Measurements from ENCODE around the gene RBM41.

Gene RBM41

GRCh38 chrX:107050195-107050709 lies 68.4 kb downstream of the RBM41 start:
- TF ChIP-seq, protein P1, sequence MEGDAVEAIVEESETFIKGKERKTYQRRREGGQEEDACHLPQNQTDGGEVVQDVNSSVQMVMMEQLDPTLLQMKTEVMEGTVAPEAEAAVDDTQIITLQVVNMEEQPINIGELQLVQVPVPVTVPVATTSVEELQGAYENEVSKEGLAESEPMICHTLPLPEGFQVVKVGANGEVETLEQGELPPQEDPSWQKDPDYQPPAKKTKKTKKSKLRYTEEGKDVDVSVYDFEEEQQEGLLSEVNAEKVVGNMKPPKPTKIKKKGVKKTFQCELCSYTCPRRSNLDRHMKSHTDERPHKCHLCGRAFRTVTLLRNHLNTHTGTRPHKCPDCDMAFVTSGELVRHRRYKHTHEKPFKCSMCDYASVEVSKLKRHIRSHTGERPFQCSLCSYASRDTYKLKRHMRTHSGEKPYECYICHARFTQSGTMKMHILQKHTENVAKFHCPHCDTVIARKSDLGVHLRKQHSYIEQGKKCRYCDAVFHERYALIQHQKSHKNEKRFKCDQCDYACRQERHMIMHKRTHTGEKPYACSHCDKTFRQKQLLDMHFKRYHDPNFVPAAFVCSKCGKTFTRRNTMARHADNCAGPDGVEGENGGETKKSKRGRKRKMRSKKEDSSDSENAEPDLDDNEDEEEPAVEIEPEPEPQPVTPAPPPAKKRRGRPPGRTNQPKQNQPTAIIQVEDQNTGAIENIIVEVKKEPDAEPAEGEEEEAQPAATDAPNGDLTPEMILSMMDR (IDR thresholded peaks at IDR 0.05; ENCODE audit: unreplicated experiment in 3 of 3) = no peak
- Mint-ChIP-seq H3K4me3 (no peak overlapping the region), H3K36me3 (ENCODE audit: low read depth) (peaks cover 3% of the 10 kb centered on the region), H3K9me3 (peaks cover 12% of the 10 kb centered on the region), H3K4me1 (no peaks in the 10 kb centered on the region), H3K27me3 (ENCODE audit: low read depth) (no peaks in the 10 kb centered on the region), H3K27ac (no peak overlapping the region)

GRCh38 chrX:107047622-107048021 lies 71.0 kb downstream of the RBM41 start:
- Mint-ChIP-seq H3K27me3 (ENCODE audit: low read depth) (no peaks in the 10 kb centered on the region), H3K4me1 (no peaks in the 10 kb centered on the region), H3K36me3 (ENCODE audit: low read depth) (peaks cover 3% of the 10 kb centered on the region), H3K9me3 (peaks cover 7% of the 10 kb centered on the region), H3K27ac (no peak overlapping the region), H3K4me3 (no peak overlapping the region)
- TF ChIP-seq, protein P1 (IDR thresholded peaks at IDR 0.05; ENCODE audit: unreplicated experiment in 3 of 3) = no peak

DNA sequence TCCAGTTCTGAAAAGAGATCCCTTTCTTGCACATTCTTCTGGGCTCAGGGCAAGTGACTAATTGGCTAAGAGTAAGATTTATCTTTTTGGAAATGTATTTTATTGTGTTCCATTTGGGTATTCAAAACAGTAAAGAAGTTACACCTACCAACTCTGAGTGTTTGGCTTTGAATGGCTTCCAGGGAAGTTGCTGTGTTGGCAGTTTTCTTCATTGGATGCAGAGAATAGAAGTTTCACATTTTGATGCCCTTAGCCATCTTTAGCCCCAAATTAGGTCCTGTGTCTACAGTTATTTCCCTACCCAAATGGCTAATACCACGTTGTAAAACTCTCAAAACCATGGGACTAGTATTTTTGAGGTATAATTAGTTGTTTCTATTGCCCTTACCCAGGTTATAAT lies 88.9 kb downstream of the RBM41 start:
- H3K36me3 Mint-ChIP-seq (ENCODE audit: low read depth) = no peaks in the 10 kb centered on the region
- TF ChIP-seq, protein P1 (IDR thresholded peaks at IDR 0.05; ENCODE audit: unreplicated experiment in 3 of 3) = no peak
- no peak overlapping the region for H3K4me3 Mint-ChIP-seq
- H3K9me3 Mint-ChIP-seq = peaks cover under 1% of the 10 kb centered on the region
- no peaks in the 10 kb centered on the region for H3K4me1 Mint-ChIP-seq
- H3K27ac Mint-ChIP-seq = no peak overlapping the region
- H3K27me3 Mint-ChIP-seq (ENCODE audit: low read depth) = no peaks in the 10 kb centered on the region

- H3K9me3 Mint-ChIP-seq = no peaks in the 10 kb centered on the region
- TF ChIP-seq, protein P1 (IDR thresholded peaks at IDR 0.05; ENCODE audit: unreplicated experiment in 3 of 3) = peak; percentile 59 to 64 (median 63)
- H3K4me1 Mint-ChIP-seq = no peaks in the 10 kb centered on the region
- no peak overlapping the region for H3K27ac Mint-ChIP-seq
- H3K4me3 Mint-ChIP-seq = no peak overlapping the region
- no peaks in the 10 kb centered on the region for H3K36me3 Mint-ChIP-seq (ENCODE audit: low read depth)
- H3K27me3 Mint-ChIP-seq (ENCODE audit: low read depth) = no peaks in the 10 kb centered on the region
These were observed 93.1 kb downstream of the RBM41 start for GRCh38 chrX:107025545-107025944.

DNA sequence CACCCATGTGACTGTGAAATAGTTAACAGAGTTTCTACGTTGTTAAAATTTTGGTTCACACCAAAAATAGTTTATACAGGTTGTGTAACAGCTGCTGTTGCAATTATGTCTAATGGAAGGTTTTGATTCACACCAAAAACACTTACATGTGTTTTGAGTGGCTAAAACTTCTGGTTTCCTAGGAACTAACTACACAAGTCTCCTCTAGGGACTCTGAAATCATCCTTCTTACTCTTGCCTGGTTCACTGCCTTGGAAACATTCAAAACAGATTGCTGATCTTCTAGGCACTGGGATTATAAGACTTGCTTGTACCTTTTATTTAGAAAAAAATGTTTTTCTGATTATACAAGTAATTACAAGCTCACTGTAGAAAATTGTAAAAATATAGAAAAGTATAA lies 103.7 kb downstream of the RBM41 start:
- Mint-ChIP-seq H3K4me1 (no peaks in the 10 kb centered on the region), H3K4me3 (no peak overlapping the region), H3K9me3 (no peaks in the 10 kb centered on the region), H3K27ac (no peak overlapping the region), H3K36me3 (ENCODE audit: low read depth) (no peaks in the 10 kb centered on the region), H3K27me3 (ENCODE audit: low read depth) (peaks cover 3% of the 10 kb centered on the region)
- TF ChIP-seq, protein P1 (IDR thresholded peaks at IDR 0.05; ENCODE audit: unreplicated experiment in 3 of 3) = no peak
